ENCODE results near the gene PEX7. TPM values are rescaled to one million over a fixed set of nuclear protein-coding genes. Genes with fewer than 3 reads are reported as not detected.

PEX7 gene
- total and polyA plus RNA-seq, 2 of the 8 experiments (the other 6 are each of a cell fraction or from before 2014, with no cell fraction given), result 6.4 to 11.0 TPM

DNA sequence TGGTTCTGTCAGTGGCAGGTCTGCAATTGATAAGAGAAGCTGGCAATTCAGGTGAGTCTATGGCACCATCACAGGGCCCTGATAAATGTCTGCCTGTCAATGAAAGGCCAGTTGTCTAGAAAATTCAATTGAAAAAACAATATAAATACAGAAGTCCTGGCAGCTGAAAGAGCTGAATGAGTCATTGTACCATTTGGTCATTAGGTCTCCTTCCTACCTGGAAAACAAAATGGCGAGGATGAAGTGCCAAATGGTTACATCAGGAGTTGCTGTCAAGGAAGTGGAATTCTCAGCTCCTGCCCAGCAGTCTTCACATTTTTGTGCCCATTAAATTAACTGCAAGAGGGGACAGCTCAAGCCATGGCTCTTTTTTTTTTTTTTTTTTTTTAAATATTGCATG lies 37.7 kb downstream of the PEX7 start:
- H3K23me2 ChIP-seq (ENCODE audit: low read depth, low read length), result no peaks in the 10 kb centered on the region
- no peak overlapping the region for H2BK12ac ChIP-seq (ENCODE audit: low read depth, low read length)
- H3K4ac ChIP-seq (replicated peaks; ENCODE audit: insufficient read length, low read depth, low read length), result no peak overlapping the region
- no peaks in the 10 kb centered on the region for H3K79me1 ChIP-seq (ENCODE audit: low read depth, low read length)
- H2AK5ac ChIP-seq (ENCODE audit: low read depth, low read length), result no peak overlapping the region
- FAIRE-seq (no peak), DNase-seq (ENCODE audit: low read depth in 1 of 2, low spot score in 2 of 2) (no peak)
- H4K20me1 ChIP-seq (replicated peaks in 1 of 2; ENCODE audit: control insufficient read depth in 1 of 2, insufficient read depth in 2 of 2, low read length in 2 of 2), result peaks cover 0 to 2% of the 10 kb centered on the region in 2 experiments
- H3K27ac ChIP-seq (ENCODE audit: low read depth, low read length), result no peak overlapping the region
- no peak overlapping the region for H3K14ac ChIP-seq (ENCODE audit: insufficient read length)
- H3K4me1 ChIP-seq (replicated peaks in 1 of 4; ENCODE audit: control insufficient read depth in 3 of 4, insufficient read depth in 4 of 4, low read length in 3 of 4), result no peaks in the 10 kb centered on the region
- H2AFZ ChIP-seq (ENCODE audit: low read length), result no peak overlapping the region
- H3K4me3 ChIP-seq (ENCODE audit: extremely low read depth in 1 of 4, insufficient read depth in 2 of 4, low read depth in 3 of 4, low read length in 4 of 4), result no peak overlapping the region
- ChIA-PET POLR2A (ENCODE audit: partially characterized antibody) (no interaction called here), CTCF (ENCODE audit: partially characterized antibody) (no interaction called here)
- no peak overlapping the region for H2BK5ac ChIP-seq (ENCODE audit: low read depth, low read length)
- no peak overlapping the region for H3K23ac ChIP-seq (ENCODE audit: insufficient read length)
- no peak overlapping the region for H2BK15ac ChIP-seq (ENCODE audit: low read length)
- H3K9me3 ChIP-seq (ENCODE audit: insufficient read depth in 2 of 2, low read depth in 1 of 2, low read length in 1 of 2), result no peaks in the 10 kb centered on the region
- H3K36me3 ChIP-seq (ENCODE audit: control insufficient read depth in 2 of 4, insufficient read depth in 4 of 4, low read length in 3 of 4), result no peaks in the 10 kb centered on the region
- H4K91ac ChIP-seq (replicated peaks; ENCODE audit: insufficient read length, low read length), result no peak overlapping the region
- no peak overlapping the region for H4K5ac ChIP-seq (ENCODE audit: insufficient read length, low read depth, low read length)
- no peak overlapping the region for H3K18ac ChIP-seq (ENCODE audit: extremely low read depth, low read length)
- no peak overlapping the region for H2BK120ac ChIP-seq (replicated peaks; ENCODE audit: low read depth, low read length)
- H3K27me3 ChIP-seq (replicated peaks in 1 of 4; ENCODE audit: control insufficient read depth in 3 of 4, extremely low read depth in 1 of 4, insufficient read depth in 3 of 4, low read length in 3 of 4), result no peaks in the 10 kb centered on the region
- WGBS, 2 experiments (ENCODE audit: extremely low coverage in 1 of 2, insufficient coverage in 1 of 2, insufficient read length in 1 of 2, insufficient replicate concordance in 2 of 2, low coverage in 1 of 2, low lambda C conversion rate in 2 of 2, missing lambda C conversion rate in 1 of 2), result 86% methylated on average over 1 of the region's 1 CpG; no CpG with 5 or more reads in 1 of the 2 experiments
- H2BK20ac ChIP-seq (ENCODE audit: low read length), result no peak overlapping the region
- H3K9ac ChIP-seq (replicated peaks in 1 of 4; ENCODE audit: extremely low read depth in 1 of 4, low read depth in 3 of 4, low read length in 3 of 4), result no peak overlapping the region
- H3K4me2 ChIP-seq (ENCODE audit: insufficient read depth in 1 of 2, low read depth in 2 of 2, low read length in 2 of 2), result no peak overlapping the region
- no peaks in the 10 kb centered on the region; a peak in 1 of 4 replicates for H3K79me2 ChIP-seq (ENCODE audit: control insufficient read depth in 1 of 2, insufficient read depth in 2 of 2, low read length in 2 of 2)
- no peak overlapping the region for H3K56ac ChIP-seq (replicated peaks; ENCODE audit: insufficient read length, low read depth, low read length)
- H4K8ac ChIP-seq (ENCODE audit: extremely low read depth, insufficient read depth, low read length), result no peak overlapping the region
- TF ChIP-seq CREB1 (IDR thresholded peaks at IDR 0.05) (no peak), RBBP5 (IDR thresholded peaks at IDR 0.05; ENCODE audit: borderline replicate concordance, low read depth, low read length) (no peak), BACH1 (IDR thresholded peaks at IDR 0.05; ENCODE audit: low read length) (no peak), GTF2F1 (IDR thresholded peaks at IDR 0.05; ENCODE audit: borderline replicate concordance, low read depth, low read length) (no peak)

Data from H1 (cell line).